Left renal cortex interstitium (tissue), 4 donors: ENCODE measurements around the gene WDR11. TPM values are rescaled to one million over a fixed set of nuclear protein-coding genes. Genes with fewer than 3 reads are reported as not detected.
A peak's percentile ranks its signal among the peaks of the same experiment; 100 is the strongest.
"Not testable (repeated sequence)": the region's sequence is repeated elsewhere in the genome, so short reads cannot be mapped to it uniquely, and the experiment has no call there.

Experiments
- DNase-seq, 4 donors: peaks; one replicate each; pipeline ENCODE4 v3.0.0-alpha.2; 2013; ENCODE audit warnings: low read depth in 4 of 4, low spot score in 2 of 4, missing footprints in 1 of 4
- polyA plus RNA-seq, 4 donors: library from polyadenylated mRNA; unstranded; fragments of 120-200 nt; gene quantifications; one replicate each; pipeline ENCODE4 v1.2.1, GENCODE V29; 2013; ENCODE audit not compliant: insufficient read length in 4 of 4

Gene WDR11
- polyA plus RNA-seq, 4 donors = 58.2 to 94.3 (median 78.9) TPM

DNA sequence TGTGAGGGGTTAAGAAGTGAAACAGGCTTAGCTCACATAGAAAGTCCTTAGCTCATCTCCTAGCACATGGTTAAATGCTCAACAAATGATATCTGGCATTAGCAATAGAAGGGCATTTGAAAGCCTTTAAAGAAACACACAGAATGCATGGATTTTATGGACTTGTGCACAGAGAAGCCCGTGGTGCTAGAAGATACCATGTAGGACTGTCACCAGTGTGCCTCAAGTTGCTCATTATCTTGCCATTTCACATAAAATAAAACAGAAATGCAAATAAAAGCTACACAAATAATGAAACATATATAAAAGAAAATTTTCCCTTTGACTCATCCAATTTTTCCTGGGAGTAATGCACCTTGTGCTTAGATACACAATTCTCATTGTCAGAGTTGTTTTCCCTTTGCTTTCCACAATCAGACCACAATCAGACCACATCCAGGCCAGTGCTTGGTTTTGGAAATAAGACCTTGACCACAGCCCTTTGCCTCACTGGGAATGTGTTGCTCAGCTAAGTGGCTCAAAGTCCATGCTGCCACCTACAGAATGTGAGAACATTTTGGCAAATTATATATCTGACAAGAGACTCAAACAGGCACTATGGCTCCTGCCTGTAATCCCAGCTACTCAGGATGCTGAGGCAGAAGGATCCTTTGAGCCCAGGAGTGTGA lies 9.5 kb upstream of the WDR11 start:
- DNase-seq = no peak

DNA sequence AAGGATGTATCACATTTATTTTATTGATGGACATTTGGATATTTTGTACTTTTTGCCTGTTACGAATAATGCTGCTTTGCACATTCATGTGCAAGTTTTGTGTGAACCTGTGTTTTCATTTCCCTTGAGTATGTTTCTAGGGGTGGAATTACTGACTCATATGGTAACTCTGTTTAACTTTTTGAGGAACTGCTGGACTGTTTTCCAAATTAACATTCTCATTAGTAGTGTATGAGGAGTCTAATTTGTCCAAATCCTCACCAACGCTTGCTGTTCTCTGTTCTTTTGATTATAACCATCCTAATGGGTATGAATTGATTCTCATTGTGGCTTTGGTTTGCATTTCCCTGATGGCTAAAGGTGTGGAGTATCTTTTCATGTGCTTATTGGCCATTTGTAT lies 3.2 kb downstream of the WDR11 start:
- no peak for DNase-seq

DNA sequence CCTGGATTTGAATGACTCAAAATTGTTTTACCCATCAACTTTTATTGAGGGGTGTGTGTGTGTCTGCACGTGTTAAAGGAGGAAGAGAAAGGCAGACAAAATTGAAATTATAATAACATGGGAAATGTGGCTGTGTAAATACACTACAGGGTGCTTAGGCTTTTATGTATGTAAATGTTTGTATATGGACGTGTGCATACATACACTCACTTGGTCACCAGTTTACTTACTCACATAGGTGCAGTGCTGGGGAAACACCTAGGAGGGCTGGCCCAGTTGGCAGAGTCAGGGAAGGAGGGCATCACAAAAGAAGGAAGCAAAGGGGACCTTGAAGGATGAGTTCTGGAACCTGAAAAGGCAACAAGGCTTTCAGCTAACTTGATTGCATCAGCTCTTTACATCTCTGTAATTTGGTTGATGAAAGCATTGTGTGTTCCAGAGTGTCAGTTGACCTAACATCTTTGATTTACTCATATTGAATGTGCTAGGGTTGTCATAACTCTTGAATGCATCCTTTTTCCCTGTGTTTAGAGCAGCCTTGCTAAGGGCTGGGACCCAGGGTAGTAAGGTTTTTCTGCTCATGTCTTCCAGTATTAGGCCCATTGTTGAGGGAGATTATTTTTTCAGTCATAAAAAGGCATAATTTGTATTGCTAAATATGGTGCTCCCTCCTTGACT lies 10.2 kb downstream of the WDR11 start:
- no peak for DNase-seq

DNA sequence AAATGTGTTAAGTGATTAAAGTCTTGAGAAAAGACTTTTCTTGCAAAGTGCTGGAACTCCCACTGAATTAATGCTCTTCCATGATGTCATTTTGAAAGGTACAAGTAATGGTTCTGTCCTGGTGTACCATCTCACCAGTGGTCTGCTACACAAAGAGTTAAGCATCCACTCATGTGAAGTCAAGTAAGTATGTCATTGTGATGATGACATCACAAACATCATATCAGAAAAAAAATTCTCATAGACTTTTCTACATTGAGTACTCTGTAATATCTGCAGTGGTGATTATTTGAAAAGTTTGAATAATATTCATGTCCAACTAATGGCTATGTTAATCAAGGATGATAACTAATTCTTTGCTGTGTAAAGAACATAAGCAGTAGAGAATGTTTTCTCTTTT lies 22.6 kb downstream of the WDR11 start:
- DNase-seq = no peak

DNA sequence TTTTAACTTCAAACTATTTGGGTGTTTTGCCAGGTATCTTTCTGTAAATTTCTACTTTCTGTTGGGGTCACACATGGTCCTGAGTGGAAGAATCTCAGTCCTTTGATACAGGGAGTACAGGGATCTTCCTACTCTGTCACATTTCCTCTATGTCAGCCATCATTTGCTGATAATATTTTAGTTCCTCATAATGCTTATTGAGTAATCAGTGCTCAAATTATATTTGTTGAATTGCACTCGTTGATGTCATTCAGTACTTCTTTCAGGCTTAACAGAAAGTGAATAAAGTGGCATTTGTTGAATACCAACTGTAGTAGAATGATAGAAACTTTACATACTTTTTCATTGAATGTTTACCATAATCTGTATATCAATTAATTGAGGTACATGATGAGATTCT lies 31.9 kb downstream of the WDR11 start:
- DNase-seq = no peak

DNA sequence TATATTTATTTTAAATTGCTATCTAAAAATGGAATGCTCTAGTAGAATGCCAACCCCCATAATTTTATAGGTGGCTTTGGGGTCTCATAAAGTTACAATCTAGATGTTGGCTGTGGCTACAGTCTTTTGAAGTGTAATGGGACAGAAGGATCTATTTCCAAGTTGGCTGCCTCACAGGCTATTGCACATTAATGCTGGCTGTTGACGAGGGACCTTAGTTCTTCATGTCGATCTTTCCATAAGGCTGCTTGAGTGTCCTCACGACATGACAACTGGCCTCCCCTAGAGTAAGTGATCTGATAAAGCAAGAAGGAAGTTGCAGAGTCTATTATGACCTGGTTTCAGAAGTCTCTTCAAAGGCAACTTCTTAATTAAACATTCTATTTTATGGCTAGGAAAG lies 36.3 kb downstream of the WDR11 start:
- no peak for DNase-seq

DNA sequence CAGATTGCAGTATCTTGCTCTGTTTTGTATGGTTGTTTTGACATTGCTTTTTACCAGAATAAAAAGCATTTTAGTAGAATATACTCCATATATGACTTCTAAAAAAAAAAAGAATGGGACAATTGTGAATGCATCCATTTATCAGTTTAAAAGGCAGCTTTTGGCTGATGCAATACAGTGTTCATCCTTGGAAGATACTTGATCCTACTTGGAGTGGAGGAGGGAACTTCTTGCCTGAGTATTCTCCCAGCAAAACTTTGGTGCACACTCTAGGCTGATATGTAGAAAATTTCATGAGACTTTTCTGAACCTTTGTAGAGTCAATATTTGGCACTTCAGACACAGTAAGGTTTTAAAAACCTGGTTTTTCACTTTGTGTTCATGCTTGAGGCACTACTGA lies 40.2 kb downstream of the WDR11 start:
- no peak for DNase-seq

DNA sequence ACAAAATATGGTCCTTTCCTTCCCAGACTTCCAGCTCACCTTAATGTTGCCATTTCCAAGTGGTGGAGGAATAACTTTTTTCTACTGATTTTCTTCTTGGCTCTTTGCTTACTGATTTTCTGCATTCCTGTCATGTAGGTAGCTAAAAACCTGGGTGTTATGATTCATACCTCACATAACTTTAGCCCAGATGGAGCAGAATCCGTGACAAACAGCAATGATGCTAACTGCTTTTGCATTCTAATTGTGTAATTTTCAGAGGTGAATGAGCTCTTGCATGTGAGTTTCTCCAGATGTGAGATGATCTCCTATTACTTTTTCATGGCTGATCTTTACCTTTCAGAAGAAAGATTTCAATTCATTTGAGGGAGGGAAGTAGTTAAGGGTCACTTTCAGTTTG lies 43.4 kb downstream of the WDR11 start:
- no peak for DNase-seq

DNA sequence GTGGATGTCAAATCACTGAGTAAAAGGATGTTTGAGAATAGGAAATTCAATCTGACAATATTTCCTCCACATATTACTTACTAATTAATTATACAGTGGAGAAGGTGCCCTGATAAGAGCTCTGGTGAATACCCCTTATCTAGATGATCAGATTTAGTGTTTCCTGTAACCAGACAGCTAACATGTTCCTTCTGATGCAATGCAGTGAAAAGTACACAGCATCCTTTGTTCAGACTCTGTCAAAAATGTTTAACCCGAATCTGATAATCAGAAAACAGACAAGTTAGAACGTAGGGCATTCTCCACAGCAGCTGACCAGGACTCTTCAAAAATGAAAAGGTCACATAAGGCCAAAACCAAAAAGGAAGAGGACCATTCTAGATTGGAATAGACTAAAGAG lies 46.2 kb downstream of the WDR11 start:
- no peak for DNase-seq

DNA sequence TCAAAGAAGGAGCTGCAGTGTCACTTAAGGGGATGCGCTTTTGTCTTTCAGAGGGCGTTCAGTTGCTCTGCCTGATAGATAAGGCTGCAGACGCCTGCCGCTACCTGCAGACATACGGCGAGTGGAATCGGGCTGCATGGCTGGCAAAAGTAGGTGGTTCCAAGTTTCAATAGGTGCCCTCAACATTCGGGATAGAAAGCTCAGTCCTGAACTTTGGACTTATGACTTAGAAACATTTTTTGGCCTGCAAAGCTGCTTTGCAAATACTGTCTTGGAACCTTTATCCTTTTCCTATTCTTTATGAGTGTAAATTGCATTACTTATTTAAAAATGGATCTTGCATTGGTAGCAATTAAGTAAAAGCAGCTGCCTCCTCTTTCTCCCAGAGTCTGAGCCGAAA lies 54.1 kb downstream of the WDR11 start:
- DNase-seq = no peak

DNA sequence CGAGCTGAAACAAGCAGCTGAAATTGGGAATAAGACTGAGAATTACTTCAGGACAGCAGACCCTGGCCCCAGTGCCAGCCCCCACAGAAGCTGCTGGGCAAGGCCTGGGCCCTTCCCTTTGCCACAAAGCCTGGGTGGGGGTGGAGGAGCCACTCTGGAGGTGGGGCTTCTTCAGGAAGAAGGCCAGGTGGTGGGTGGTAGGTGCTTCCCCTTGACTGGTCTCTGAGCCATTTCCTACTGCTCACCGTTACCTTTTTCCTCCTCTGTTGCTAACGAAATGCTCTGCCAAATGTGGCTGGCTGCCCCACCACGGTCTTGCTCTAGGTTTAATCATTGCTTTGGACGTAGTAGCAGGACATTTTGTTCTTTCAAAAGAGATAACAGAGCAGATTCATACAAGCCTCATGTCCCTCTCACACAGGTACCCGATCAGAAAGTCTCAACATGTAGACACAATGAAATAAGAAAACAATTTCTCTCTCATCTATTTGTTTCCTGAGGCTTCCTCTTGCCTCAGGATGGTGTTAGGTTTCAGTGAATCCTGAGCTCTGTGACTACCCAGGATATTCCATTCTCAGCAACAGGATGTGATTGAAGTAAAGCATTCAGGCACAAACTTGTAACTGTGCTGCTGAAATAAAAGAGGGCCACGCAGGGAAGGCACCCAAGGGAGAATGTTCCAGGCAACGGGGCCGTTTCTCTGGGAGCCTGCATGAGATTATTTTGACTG lies 66.5 kb downstream of the WDR11 start:
- no peak for DNase-seq

DNA sequence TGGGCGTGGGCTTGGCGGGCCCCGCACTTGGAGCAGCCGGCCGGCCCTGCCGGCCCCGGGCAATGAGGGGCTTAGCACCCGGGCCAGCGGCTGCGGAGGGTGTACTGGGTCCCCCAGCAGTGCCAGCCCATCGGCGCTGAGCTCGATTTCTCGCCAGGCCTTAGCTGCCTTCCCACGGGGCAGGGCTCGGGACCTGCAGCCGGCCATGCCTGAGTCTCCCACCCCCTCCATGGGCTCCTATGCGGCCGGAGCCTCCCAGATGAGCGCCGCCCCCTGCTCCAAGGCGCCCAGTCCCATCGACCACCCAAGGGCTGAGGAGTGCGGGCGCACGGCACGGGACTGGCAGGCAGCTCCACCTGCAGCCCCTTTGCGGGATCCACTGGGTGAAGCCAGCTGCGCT lies 72.7 kb downstream of the WDR11 start:
- DNase-seq = not testable (repeated sequence)

DNA sequence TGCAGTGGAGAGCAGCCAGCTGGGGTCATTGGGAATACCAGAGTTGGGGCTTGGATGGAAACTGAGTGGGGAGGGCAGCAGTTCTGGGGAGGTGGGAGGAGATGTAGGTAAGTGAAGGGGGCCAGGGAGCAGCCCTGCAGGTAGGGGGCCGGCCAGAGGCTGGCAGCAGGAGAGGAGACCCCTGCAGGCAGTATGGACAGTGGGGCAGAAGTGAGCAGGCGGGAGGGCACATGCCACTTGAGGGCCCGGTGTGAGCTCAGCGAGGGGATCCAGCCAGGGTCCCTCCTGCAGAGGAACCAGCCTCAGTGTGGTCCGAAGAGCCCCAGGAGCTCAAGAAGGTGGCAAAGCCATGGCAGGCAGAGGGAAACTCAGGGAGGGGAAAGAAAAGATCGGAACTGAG lies 75.4 kb downstream of the WDR11 start:
- DNase-seq = no peak

DNA sequence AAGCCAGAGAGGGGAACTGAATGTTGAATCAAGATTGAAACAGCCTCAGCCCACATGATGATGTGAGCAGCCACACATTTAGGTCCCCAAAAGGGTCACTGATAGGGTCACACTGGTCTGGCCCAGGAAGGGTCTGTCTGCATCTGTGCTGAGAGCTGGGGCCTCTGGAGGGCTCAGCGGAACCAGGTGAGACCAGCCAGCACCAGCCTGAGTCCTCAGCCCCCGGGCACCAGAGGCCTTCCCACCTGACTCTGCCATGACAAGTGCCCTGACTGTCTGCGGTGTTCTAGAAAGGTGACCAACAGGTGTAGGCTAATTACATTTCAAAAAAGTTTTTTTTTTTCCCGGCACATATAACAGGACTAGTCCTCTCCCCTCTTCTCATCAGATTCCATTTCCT lies 76.2 kb downstream of the WDR11 start:
- DNase-seq = no peak

DNA sequence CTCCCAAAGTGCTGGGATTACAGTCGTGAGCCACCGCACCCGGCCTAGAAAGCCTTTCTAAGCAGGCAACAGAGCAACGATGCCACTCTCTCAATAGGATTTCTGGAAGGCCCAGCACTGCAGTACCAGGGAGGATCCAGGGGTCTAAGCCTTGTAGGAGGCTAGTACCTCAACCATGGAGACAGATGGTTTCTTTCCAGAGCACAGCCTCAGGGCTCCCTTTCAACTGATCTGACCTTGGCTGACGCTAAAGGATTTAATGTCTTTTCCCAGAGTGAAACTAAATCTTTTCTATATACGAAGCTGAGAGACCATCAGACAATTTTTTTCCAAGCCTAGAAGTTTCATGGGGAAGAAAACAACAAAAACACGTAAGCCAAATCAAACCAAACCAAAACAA lies 78.0 kb downstream of the WDR11 start:
- no peak for DNase-seq

DNA sequence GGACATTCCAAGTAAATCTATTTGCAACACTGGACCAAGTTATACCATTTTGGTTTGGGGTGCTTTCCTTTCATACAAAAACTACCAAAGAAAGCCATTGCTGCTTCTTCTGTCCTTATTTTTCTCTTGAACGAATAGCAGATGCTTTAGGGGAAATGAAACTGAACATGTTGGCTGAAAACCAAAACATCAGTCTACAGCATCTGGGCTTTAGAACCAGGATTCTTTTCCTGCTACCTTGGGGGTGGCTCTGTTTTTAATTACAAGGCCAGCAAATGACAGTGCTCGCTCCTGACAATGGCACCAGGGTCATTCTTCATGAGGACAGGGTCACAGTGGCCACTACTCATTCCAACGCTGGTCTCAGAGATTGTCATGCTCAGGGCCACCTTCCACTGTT lies 80.3 kb downstream of the WDR11 start:
- DNase-seq = no peak

DNA sequence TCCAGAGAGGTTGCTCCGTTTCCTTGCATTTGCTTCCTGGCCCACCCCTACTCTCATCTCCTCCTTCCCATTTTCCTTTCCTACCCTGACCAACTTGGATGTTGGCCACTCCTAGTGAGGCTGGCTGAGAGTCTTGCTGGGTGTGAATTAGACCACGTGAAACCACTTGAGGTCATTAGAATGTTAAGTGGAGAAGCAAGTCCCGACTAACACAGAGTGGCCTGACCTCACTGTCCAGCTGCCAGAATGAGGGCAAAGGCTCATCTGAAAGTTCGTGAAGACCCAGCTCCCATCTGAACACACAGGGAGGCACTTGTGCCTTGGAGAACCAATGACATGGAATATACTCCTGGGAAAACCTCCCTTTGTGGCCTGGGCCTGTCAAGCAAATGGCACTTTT lies 80.8 kb downstream of the WDR11 start:
- no peak for DNase-seq

DNA sequence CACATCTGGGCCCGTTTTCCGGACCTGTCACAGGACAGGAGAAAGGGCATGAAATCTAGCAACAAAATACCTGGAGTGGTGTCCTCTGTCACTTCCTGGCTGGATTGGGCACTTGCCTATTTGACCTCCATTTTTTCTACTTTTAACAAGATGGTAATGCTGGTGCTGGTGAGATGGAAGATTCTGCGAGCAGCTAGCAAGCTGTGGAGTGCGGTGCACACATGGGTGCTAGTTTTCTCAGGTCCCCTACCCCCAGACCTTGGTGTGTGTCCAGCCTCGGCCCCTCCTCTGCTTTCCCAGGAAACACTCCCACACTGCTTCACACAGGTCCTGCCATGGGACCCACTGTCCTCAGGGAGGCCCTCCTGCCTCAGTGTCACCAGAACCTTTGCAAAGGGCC lies 87.7 kb downstream of the WDR11 start:
- DNase-seq = no peak

DNA sequence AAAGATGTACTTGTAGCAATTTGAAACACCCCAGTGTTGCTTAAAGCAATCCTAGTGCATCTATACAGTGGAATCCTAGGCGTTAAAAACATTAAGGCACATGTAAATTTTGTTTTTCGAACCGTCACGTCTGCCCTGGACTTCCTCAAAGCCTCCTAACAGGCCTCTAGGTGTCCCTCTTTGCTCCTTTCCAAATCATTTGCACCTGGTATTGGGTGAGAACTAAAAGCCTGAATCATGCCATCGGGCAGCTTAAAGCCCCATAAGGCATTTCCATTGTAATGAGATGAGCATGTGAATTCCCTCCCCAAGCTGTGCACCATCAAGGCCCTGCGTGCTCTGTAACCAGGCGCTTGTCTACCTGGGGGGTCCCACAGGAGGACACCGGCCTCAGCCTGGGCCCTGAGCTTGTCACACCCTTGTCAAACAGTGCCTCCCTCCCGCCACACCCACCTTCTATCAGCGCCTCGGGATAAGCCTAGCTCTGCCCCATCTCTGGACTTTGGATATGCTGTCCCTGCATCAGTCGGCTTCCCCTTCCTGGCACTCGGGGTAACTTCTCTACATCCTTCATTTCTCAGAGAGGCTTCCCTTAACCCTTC lies 89.2 kb downstream of the WDR11 start:
- DNase-seq = no peak

DNA sequence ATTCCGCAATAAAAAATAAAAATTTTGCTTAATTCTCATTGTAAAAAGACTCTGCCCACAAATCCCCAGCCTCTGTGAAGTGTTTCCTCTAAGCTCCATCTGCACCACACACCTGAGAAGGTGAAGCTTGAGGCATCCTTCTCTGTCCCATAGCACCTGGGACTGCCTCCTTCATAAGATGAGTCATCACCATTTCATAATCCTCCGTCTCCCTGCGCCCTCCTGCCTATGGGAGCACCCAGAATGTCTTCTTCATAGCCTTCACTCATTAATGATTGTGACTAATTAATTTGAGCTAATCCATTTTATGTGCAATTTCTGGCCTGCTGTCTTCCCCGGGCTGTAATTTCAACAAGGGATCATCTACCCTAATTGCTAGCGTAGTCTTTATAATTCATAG lies 90.3 kb downstream of the WDR11 start:
- no peak for DNase-seq

DNA sequence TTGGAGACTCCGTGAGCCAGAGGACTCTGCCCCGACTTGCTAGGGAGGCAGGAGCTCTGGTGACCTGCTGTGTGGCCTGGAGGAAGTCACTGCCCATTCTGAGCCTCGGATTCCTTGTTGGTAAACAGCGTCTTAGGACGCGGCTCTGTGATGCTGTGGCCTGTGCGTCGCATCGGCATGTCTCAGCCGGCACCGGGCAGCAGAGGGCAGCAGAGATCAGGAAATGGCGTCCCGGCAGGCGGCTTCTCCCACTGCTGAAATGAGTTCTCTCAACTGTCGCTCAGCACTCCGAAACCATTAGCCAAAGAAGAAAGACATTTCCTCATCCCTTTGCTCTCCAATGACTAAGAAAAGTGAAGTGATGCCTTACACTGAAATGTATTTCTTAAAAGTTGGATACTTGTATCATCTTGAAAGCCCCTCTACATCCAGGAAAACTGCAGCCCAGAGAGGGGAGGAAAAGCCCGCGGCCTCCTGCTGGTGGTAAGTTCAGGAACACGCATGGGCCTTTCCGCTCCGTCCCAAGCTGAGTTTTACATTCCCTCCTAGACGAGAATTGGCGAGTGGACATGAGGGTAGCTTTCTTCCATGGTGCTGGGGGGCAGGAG lies 91.7 kb downstream of the WDR11 start:
- DNase-seq = peak in 2 of 4 donors; percentile 76 to 77
